ENCODE data around the gene CCDC50.

CCDC50 gene

DNA sequence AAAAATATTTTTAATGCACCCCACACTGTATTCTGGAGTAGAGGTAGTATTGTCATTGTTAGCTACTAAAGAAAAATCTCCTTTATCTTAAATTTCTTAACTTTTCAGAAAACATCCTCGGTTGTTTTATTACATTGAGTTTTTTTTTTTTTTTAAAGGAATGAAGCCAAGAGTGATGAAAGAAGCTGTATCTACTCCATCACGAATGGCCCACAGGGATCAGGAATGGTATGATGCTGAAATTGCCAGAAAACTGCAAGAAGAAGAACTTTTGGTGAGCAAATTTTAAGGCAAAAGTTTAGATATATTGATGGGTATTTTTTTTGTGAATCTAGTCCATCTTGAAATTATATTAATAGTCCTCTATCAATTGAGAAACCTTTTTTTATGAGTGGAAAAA is 50.8 kb downstream of the CCDC50 start:
- no peak for DNase-seq (ENCODE audit: low spot score)

DNA sequence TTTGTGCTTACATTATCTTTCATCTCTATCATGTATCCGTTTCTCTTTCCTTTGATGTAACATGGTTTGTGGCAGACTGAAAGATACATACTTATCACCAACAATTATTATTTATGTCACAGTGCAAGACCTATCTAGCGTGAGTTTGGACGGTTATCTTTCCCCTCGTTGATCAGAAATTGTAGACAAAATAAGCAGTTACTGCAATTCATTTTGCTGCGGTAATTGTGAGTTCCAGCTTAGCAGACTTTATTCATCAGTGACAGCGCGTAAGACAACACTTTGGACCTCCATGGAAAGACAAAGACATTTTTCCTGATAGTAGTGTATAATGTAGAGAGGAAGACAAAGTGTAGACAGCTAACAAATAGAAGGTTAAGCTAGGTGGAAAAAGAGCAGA is 52.1 kb downstream of the CCDC50 start:
- no peak for DNase-seq (ENCODE audit: low spot score)

DNA sequence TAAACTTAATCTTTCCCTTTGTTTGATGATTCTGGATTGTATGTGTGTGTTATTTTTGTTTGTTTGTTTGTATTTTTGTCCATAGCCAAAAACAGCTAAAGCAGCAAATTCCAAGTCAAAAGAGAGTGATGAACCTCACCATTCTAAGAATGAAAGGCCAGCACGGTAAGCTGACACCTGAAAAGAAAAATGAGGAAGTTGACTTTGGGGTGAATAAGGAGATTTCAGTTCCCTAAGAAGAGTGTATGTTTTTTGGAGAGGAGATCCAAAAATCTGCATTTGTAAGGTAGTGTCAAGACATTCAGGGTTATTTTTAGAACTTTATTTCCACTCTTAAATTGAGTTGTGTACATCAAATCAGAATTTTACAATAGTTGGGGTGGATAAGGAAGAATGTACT is 53.5 kb downstream of the CCDC50 start:
- DNase-seq (ENCODE audit: low spot score), result no peak

DNA sequence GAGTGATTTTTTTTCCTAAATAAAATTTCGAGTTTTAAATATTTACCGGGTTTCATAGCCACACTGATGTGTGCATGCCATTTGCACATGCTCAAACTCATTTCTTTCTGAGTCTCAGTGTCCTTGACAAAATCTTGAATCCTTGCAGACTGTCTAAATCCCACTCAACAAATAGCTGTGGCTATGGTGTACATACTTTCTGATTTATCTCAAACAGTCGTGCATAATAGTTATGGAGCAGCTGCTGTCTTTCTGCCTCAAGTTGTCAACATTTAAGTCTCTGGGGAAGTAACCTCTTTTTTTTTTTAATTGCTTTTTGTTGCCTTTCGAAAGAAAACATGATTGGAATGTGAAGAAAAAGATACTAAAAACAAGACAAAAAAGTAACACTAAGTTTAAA is 53.9 kb downstream of the CCDC50 start:
- no peak for DNase-seq (ENCODE audit: low spot score)

DNA sequence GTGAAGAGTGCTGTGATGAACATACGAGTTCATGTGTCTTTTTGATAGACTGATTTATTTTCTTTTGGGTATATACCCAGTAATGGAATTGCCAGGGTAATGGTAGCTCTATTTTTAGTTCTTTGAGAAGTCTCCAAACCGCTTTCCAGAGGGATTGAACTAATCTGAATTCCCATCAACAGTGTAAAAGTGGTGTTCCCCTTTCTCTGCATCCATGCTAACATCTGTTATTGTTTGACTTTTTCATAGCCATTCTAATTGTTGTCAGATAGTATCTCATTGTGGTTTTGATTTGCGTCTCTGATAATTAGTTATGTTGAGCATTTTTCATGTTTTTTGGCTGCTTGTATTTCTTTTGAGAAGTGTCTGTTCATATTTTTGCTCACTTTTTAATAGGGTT is 55.9 kb downstream of the CCDC50 start:
- no peak for DNase-seq (ENCODE audit: low spot score)

DNA sequence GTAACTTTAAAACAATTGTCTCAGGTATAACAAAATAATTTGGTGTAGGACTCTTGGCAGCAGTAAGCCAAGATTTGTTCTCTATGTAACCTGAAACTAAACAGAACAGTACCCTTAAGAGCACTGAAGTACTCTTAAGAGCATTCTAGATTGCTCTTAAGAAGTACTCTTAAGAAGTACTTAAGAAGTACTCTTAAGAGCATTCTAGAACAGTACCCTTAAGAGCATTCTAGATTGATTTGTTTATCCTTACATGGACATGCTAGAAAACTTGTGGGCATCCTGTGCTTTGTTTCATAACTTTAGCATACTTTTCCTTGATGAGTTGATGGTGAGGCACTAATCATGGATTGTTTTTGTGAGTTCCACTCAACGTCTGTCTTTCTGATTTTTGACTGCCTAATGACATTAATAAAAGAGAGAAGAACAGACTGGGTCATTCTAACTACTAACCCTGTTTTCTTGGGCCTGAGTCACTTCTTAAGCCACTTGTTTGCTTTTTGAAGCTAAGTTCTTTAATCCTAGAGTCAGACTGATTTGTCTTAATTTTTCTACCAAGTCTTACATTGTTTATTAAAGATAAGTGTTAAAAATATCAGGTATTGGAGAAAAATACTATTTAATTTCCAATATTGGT is 58.4 kb downstream of the CCDC50 start:
- DNase-seq (ENCODE audit: low spot score), result no peak

- no peak for DNase-seq (ENCODE audit: low spot score)
These were observed 59.6 kb downstream of the CCDC50 start for GRCh38 chr3:191388823-191389222.

DNA sequence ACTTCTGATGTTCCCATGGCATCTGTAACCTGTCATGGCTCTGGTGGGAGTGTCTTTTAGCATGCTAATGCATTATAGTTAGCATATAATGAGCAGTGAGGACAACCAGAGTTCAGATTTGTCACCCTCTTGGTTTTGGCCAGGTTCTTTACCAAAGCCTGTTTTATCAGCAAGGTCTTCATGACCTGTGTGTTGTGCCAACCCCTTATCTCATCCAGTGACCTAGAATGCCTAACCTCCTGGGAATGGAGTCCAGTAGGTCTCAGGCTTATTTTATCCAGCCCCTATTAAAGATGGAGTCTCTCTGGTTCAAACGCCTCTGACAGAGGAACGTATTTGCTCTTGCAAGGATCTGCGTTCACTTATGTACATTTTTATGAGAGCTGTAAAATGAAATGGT is 61.4 kb downstream of the CCDC50 start:
- DNase-seq (ENCODE audit: low spot score), result no peak

DNA sequence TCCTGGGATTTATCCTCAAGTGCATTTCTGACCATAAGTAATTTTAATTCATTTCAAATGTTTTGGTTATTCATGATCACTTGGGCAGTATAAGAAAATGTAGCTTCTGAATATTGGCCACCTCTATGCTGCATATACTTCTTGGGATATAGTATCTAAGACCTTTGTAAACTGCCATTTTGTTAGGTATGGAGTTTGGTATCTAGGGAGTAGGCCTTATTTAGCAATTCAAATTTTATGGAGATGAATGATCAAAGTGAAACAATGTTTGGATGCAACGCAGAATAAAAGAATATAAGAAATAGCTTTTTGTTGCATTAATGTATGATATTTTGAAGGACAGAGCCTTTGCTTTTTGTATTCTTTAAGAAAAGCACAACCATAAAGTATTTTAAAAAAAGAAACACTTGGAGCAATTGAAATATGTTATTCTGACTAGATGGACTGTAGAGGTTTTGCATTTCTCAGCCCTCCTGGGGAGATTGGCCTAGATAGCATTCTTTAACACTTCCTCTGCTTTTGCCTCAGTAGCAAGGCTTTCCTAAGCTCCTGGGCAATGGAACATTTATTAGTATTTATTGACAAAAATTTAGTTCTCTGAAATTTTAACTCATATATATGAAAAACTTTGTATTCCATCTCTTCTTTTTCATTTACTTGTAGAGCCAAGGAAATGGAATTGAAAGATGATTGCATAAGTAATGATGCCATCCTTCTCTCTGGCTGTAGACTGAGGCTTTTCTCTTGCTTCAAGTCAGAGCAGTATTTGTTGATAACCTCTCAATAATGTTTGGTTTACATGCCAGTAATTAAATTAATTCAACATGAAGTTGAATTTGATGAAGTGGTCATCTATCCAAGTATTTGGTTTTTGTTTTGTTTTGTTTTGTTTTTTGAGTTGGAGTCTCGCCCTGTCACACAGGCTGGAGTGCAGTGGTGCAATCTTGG is 62.9 kb downstream of the CCDC50 start:
- DNase-seq (ENCODE audit: low spot score), result no peak

DNA sequence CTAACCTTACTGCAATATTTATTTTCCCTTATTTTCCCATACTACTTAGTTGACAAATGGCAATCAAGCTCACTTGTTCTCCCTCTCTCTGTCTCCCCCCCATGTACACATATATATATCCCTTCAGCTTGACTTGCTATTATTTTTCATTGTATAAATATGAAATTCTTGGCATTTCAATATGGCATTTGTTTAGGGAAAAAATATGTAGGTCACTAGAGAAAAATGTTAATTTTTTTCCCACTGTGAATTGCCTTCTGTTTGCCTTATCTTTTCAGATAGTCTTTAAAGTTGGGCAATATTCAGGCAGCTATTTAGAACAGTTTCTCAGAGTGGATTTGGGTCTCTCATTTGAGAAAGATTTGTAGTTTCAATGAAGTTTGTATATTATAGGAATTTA is 64.0 kb downstream of the CCDC50 start:
- DNase-seq (ENCODE audit: low spot score), result no peak

GRCh38 chr3:191397771-191398170 is 68.6 kb downstream of the CCDC50 start:
- DNase-seq (ENCODE audit: low spot score), result no peak

DNA sequence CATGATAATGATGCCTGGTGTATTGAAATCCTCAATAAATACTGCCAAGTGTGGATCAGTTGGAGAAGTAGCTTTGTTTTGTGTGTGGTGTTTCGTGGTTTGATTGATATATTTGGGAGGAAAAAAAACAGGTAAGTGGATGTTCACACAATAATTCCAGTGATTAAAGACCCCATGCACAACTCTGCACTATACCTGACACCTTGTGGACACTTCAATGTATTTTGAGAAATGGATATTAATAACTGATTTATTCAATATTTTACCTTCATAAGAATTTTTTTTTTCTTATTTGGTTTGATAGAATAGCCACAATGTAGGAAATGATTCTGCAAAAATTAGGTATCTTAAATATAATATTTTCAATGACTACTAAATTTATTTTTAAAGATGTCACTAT is 69.4 kb downstream of the CCDC50 start:
- no peak for DNase-seq (ENCODE audit: low spot score)

DNA sequence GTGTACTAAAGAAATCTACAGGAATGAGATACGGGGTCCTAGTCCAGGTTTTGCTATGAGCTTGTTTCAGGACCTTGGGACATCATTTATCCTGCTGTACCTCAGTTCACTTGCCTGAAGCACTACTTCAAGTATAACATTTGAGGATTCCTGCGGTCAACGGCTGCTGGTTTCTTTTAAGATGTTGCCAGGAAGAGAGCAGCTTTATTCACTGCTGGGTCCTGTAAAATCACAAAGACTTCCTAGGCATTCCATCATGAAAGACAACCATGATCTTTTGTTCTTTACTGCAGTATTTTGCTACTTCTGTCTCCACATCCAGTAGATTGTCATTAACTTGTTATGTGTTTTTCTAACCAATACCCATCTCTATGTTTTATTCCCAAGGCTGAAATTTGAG is 70.7 kb downstream of the CCDC50 start:
- DNase-seq (ENCODE audit: low spot score), result no peak

DNA sequence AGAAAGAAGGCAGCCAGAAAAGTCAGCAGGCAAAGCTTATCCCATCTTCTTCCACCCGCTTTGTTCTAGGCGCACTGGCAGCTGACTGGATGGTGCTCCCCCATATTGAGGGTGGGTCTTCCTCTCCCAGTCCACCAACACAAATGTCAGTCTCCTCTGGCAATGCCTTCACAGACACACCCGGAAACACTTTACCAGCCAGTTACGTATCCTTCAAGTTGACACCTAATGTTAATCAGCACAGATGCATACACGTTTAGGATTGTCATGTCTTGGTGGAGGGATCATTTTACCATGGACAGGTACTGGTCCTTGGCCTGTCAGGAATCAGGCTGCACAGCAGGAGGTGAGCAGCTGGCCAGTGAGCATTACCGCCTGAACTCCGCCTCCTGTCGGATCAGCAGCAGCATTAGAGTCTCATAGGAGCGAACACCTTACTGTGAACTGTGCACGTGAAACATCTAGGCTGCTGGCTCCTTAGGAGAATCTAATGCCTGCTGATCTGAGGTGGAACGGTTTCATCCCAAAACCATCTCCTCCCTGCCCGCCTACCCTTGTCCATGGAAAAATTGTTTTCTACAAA is 72.7 kb downstream of the CCDC50 start:
- no peak for DNase-seq (ENCODE audit: low spot score)

GRCh38 chr3:191409791-191410359 is 80.7 kb downstream of the CCDC50 start:
- no peak for DNase-seq (ENCODE audit: low spot score)

DNA sequence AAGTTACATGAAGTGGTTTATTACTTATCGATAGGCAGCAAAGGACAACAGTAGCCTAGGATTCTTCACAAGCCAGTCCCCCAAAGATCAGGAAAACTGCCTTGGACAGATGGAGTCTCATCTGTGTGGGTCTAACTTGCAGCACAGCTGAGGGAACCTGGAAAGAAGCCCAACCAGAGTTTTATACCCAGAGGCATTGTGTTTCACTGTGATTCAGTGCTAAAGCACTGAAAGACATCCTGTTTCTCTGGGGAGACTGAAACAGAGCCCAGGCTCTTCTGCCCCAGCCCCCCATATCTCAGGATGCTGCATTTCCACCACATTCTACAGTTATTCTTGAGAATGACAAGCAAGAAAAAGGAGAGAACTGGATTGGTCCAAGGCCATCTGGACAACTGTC is 83.6 kb downstream of the CCDC50 start:
- no peak for DNase-seq (ENCODE audit: low spot score)

- DNase-seq (ENCODE audit: low spot score), result no peak
These were observed 85.1 kb downstream of the CCDC50 start for GRCh38 chr3:191414286-191414685.

- no peak for DNase-seq (ENCODE audit: low spot score)
These were observed 85.5 kb downstream of the CCDC50 start for GRCh38 chr3:191414732-191415131.

- no peak for DNase-seq (ENCODE audit: low spot score)
These were observed 86.4 kb downstream of the CCDC50 start for GRCh38 chr3:191415566-191415965.

DNA sequence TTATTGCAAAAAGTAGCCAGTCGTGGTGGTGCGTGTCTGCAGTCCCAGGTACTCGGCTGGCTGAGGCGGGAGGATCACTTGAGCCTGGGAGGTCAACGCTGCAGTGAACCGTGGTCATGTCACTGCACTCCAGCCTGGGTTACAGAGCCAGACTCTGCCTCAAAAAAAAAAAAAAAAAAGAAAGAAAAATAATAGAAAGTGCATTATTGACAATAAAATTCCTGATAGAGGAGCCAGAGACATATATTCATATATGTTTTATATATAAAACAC is 88.2 kb downstream of the CCDC50 start:
- no peak for DNase-seq (ENCODE audit: low spot score)

- DNase-seq (ENCODE audit: low spot score), result no peak
These were observed 91.6 kb downstream of the CCDC50 start for GRCh38 chr3:191420771-191421170.

GRCh38 chr3:191424881-191425280 is 95.7 kb downstream of the CCDC50 start:
- DNase-seq (ENCODE audit: low spot score), result no peak

GRCh38 chr3:191425322-191425734 is 96.1 kb downstream of the CCDC50 start:
- DNase-seq (ENCODE audit: low spot score), result no peak

Measured in CD4-positive, alpha-beta T cell treated with Interleukin-2 at 100 ng/mL for 4 hours (primary cell).